A549 (cell line): Measurements from ENCODE around the gene DNAJA3. TPM values are rescaled to one million over a fixed set of nuclear protein-coding genes. Genes with fewer than 3 reads are reported as not detected.

Experiments
- ATAC-seq, 2 experiments: fragments of 200-7000 bp in 1 of 2; fragments of >200 bp in 1 of 2; cut with Nextera tagmentation in 1 of 2; cut with Tn5 transposase in 1 of 2; 3 replicates each; pipeline versions ENCODE4 v1.8.0 to v1.9.1; 2018 to 2020; ENCODE audit warnings: mild to moderate bottlenecking in 1 of 2, moderate library complexity in 1 of 2
- CTCF ChIA-PET: fragments of 300-600 bp; sonication (Branson Sonifier 250); formaldehyde crosslinking; extraction: SDS; loops from one replicate; lab custom pipeline; 2021; ENCODE audit warnings: antibody characterized with exemption, inconsistent platforms; lab: Yijun Ruan, JAX
- POLR2A ChIA-PET: fragments of 350-600 bp; formaldehyde crosslinking; extraction: SDS; loops from one replicate; lab custom pipeline; 2021; ENCODE audit warnings: antibody characterized with exemption, inconsistent platforms; lab: Yijun Ruan, JAX
- DNase-seq, 2 experiments: peaks; one replicate each; pipeline versions ENCODE4 v3.0.0 to v3.0.0-alpha.2; 2011 to 2016; ENCODE audit warnings: low read depth in 1 of 2, low spot score in 1 of 2
- FAIRE-seq: peaks from 2 replicates; lab custom pipeline; 2011; peaks lifted over from hg19 to GRCh38; lab: Jason Lieb, UNC
- H3K27ac ChIP-seq, 2 experiments: fragments of >200 bp; sonication (Bioruptor Twin); formaldehyde crosslinking; 3 replicates each; pipeline ENCODE4 v1.5.1; 2016 to 2017
- H3K4me1 ChIP-seq: fragments of >200 bp; sonication (Bioruptor Twin); formaldehyde crosslinking; 3 replicates; pipeline ENCODE4 v1.6.1; 2016
- H3K4me2 ChIP-seq: fragments of >200 bp; sonication (Bioruptor Twin); formaldehyde crosslinking; 3 replicates; pipeline ENCODE4 v1.6.1; 2016
- H3K4me3 ChIP-seq: fragments of >200 bp; sonication (Bioruptor Twin); formaldehyde crosslinking; 3 replicates; pipeline ENCODE4 v1.5.1; 2016
- H3K9me3 ChIP-seq: fragments of >200 bp; sonication (Bioruptor Twin); formaldehyde crosslinking; 3 replicates; pipeline ENCODE4 v1.6.1; 2016
- CEBPB ChIP-seq, 2 experiments: fragments of >200 bp in 1 of 2; sonication (Bioruptor Twin) in 1 of 2; formaldehyde crosslinking in 1 of 2; IDR thresholded peaks; 2 replicates each; pipeline ENCODE4 v1.6.1; 2012 to 2016
- CTCF ChIP-seq: fragments of >200 bp; sonication (Bioruptor Twin); formaldehyde crosslinking; IDR thresholded peaks from 3 replicates; pipeline ENCODE4 v1.5.1; 2016
- EHF ChIP-seq: fragments of 250-450 bp; sonication (Bioruptor Pico); IDR thresholded peaks from 2 replicates; pipeline ENCODE4 v1.5.0; 2020; ENCODE audit warnings: mild to moderate bottlenecking
- ESRRA ChIP-seq: fragments of 150-350 bp; IDR thresholded peaks from 2 replicates; pipeline ENCODE4 v1.6.1; 2014; ENCODE audit warnings: mild to moderate bottlenecking, low read length, borderline replicate concordance
- HES2 ChIP-seq: fragments of >200 bp; sonication (Bioruptor Twin); formaldehyde crosslinking; IDR thresholded peaks from 2 replicates; pipeline ENCODE4 v1.6.1; 2016
- HEYL ChIP-seq: fragments of 250-450 bp; sonication (Bioruptor Pico); IDR thresholded peaks from 2 replicates; pipeline ENCODE4 v1.8.0; 2021; ENCODE audit warnings: mild to moderate bottlenecking, moderate library complexity
- HMGXB4 ChIP-seq: fragments of 250-450 bp; sonication (Bioruptor Pico); IDR thresholded peaks from 2 replicates; pipeline ENCODE4 v1.5.0; 2021; ENCODE audit warnings: mild to moderate bottlenecking, moderate library complexity, borderline replicate concordance
- HOXB13 ChIP-seq: fragments of 250-450 bp; sonication (Bioruptor Pico); IDR thresholded peaks from 2 replicates; pipeline ENCODE4 v1.5.0; 2020; ENCODE audit warnings: low read depth, mild to moderate bottlenecking, moderate library complexity
- JUN ChIP-seq, 2 experiments: fragments of >200 bp; sonication (Bioruptor Twin); formaldehyde crosslinking; IDR thresholded peaks; 2 replicates in 1 of 2; 3 replicates in 1 of 2; pipeline ENCODE4 v1.6.1; 2016 to 2017
- JUNB ChIP-seq: fragments of >200 bp; sonication (Bioruptor Twin); formaldehyde crosslinking; IDR thresholded peaks from 2 replicates; pipeline ENCODE4 v1.6.1; 2016
- MAFK ChIP-seq: fragments of 450-650 bp; IDR thresholded peaks from 2 replicates; pipeline ENCODE4 v1.6.1; 2014; ENCODE audit not compliant: partially characterized antibody
- MYC ChIP-seq: IDR thresholded peaks from 2 replicates; pipeline ENCODE4 v1.6.1; 2012; ENCODE audit warnings: mild to moderate bottlenecking, inconsistent platforms, low read length, improper control_type of control experiment, borderline replicate concordance
- NFE2L2 ChIP-seq: fragments of 150-350 bp; conservative IDR thresholded peaks from 2 replicates; pipeline ENCODE4 v1.6.1; 2014; ENCODE audit warnings: low read length
- NPAS2 ChIP-seq: fragments of 250-450 bp; sonication (Bioruptor Pico); IDR thresholded peaks from 2 replicates; pipeline ENCODE4 v1.8.0; 2022; ENCODE audit warnings: mild to moderate bottlenecking, moderate library complexity, borderline replicate concordance
- NR3C1 ChIP-seq: fragments of >200 bp; sonication (Bioruptor Twin); formaldehyde crosslinking; IDR thresholded peaks from 3 replicates; pipeline ENCODE4 v1.6.1; 2017
- PHF8 ChIP-seq: fragments of 200-600 bp; sonication (generic); IDR thresholded peaks from 2 replicates; pipeline ENCODE4 v1.6.1; 2016; ENCODE audit warnings: low read depth, mild to moderate bottlenecking, antibody characterized with exemption, moderate library complexity, borderline replicate concordance
- POLR2A ChIP-seq: IDR thresholded peaks from 2 replicates; pipeline ENCODE4 v1.6.1; 2012; ENCODE audit warnings: mild to moderate bottlenecking, low read length
- POLR2AphosphoS2 ChIP-seq: conservative IDR thresholded peaks from 2 replicates; pipeline ENCODE4 v1.6.1; 2012; ENCODE audit warnings: low read length, improper control_type of control experiment, inconsistent platforms
- RAD21 ChIP-seq, 2 experiments: fragments of >200 bp in 1 of 2; sonication (Bioruptor Twin) in 1 of 2; formaldehyde crosslinking in 1 of 2; IDR thresholded peaks in 1 of 2; conservative IDR thresholded peaks in 1 of 2; 2 replicates in 1 of 2; 3 replicates in 1 of 2; pipeline ENCODE4 v1.6.1; 2012 to 2018; ENCODE audit warnings: inconsistent platforms in 1 of 2
- REST ChIP-seq: fragments of 200-600 bp; sonication (generic); IDR thresholded peaks from 2 replicates; pipeline ENCODE4 v1.6.1; 2016; ENCODE audit warnings: antibody characterized with exemption, mild to moderate bottlenecking, moderate library complexity
- RFX5 ChIP-seq: fragments of 450-650 bp; IDR thresholded peaks from 2 replicates; pipeline ENCODE4 v1.7.1; 2014; ENCODE audit warnings: antibody characterized with exemption, mild to moderate bottlenecking, moderate library complexity
- SREBF2 ChIP-seq: fragments of 450-650 bp; IDR thresholded peaks from 2 replicates; pipeline ENCODE4 v1.6.1; 2014; ENCODE audit warnings: mild to moderate bottlenecking, moderate library complexity
- USF2 ChIP-seq: fragments of 450-650 bp; IDR thresholded peaks from 2 replicates; pipeline ENCODE4 v1.6.1; 2014; ENCODE audit warnings: antibody characterized with exemption
- WGBS: methylation state at CpG from one replicate; pipeline ENCODE4 v1.1.6; 2017; ENCODE audit errors: missing lambda C conversion rate; 5-methylcytosine and 5-hydroxymethylcytosine counted together
- polyA plus RNA-seq, 4 experiments: library from polyadenylated mRNA; depleted of rRNA in 3 of 4; stranded (reverse); fragments of >200 nt; fragmentation: RNase III in 1 of 4; extraction: RNeasy Plus Mini Kit Qiagen cat#74134 plus additional on column Dnase treatment in 1 of 4; gene quantifications; 2 replicates in 3 of 4; 3 replicates in 1 of 4; pipeline ENCODE4 v1.2.3, GENCODE V29; 2011 to 2017

DNAJA3 gene
- polyA plus RNA-seq, 2 of the 4 experiments (the other 2 are of a cell fraction): 64.6 to 77.2 TPM

GRCh38 chr16:4378161-4378666 lies 47.5 kb upstream of the DNAJA3 start:
- Histone ChIP-seq H3K27ac (peak overlapping the region in 1 of 2 experiments; percentile 51; a peak in 1 of 6 replicates), H3K4me2 (no peak overlapping the region), H3K9me3 (no peaks in the 10 kb centered on the region), H3K4me3 (no peak overlapping the region), H3K4me1 (peaks cover 59% of the 10 kb centered on the region)
- TF ChIP-seq REST: no peak
- TF ChIP-seq ESRRA: no peak
- TF ChIP-seq POLR2A: no peak
- TF ChIP-seq HES2: no peak
- no peak for TF ChIP-seq NFE2L2
- no peak for TF ChIP-seq MAFK
- TF ChIP-seq JUN (IDR thresholded peaks at IDR 0.05): no peak
- TF ChIP-seq JUNB: no peak
- no peak for TF ChIP-seq HOXB13
- TF ChIP-seq POLR2AphosphoS2: no peak
- no peak for TF ChIP-seq MYC
- no peak for TF ChIP-seq USF2
- no peak for TF ChIP-seq CEBPB (IDR thresholded peaks at IDR 0.05)
- TF ChIP-seq PHF8: no peak
- no peak for TF ChIP-seq SREBF2
- TF ChIP-seq RFX5: no peak
- TF ChIP-seq HMGXB4 (CRISPR knock-in tag): no peak
- TF ChIP-seq RAD21 (conservative IDR thresholded peaks at IDR 0.05 in 1 of 2, IDR thresholded peaks at IDR 0.05 in 1 of 2): no peak
- no peak for TF ChIP-seq NR3C1
- no peak for TF ChIP-seq EHF (CRISPR knock-in tag)
- DNase-seq (no peak), ATAC-seq (no peak), FAIRE-seq (no peak)
- 82% methylated on average over 11 of the region's 15 CpGs for WGBS
- ChIA-PET POLR2A (no interaction called here), CTCF (interaction anchor here (0.7 to 25.9 kb wide), 9 partner anchors 9 to 68 kb away, joined by 3 to 638 read pairs (median 7); no protein-coding TSS in a partner anchor)

- no peak for TF ChIP-seq NPAS2
- TF ChIP-seq CTCF: no peak
- no peak for TF ChIP-seq HEYL (CRISPR knock-in tag)
- H3K27ac ChIP-seq: 0 out of 6 replicates have a peak overlapping the region, but pooled peaks of 1 of the 2 experiments have one; percentile 10
- H3K4me1 ChIP-seq: peaks cover 50% of the 10 kb centered on the region
- H3K4me3 ChIP-seq: no peak overlapping the region
- no peak overlapping the region for H3K4me2 ChIP-seq
- FAIRE-seq (no peak), ATAC-seq (no peak), DNase-seq (no peak)
- WGBS: 95% methylated on average over 12 of the region's 21 CpGs
- ChIA-PET CTCF (interaction anchor here (1.2 to 25.9 kb wide), 6 partner anchors 9 to 27 kb away, joined by 3 to 638 read pairs (median 12); no protein-coding TSS in a partner anchor), POLR2A (no interaction called here)
- H3K9me3 ChIP-seq: no peaks in the 10 kb centered on the region
Observed at GRCh38 chr16:4378999-4379690, 46.5 kb upstream of the DNAJA3 start.
